HepG2 (cell line): Measurements from ENCODE around the gene NUCB1. TPM values are rescaled to one million over a fixed set of nuclear protein-coding genes. Genes with fewer than 3 reads are reported as not detected.

Source experiments
- FIP1L1 ChIP-seq: fragments of 200-400 bp; formaldehyde crosslinking; IDR thresholded peaks from 2 replicates; pipeline ENCODE4 v1.6.1; 2018; ENCODE audit warnings: low read depth, mild to moderate bottlenecking, low read length, moderate library complexity, borderline replicate concordance; ENCODE audit not compliant: insufficient read depth
- FUBP1 ChIP-seq: sonication (generic); formaldehyde crosslinking; IDR thresholded peaks from 2 replicates; pipeline ENCODE4 v1.5.1; 2020; ENCODE audit warnings: missing genetic modification reagents, mild to moderate bottlenecking, borderline replicate concordance
- HNF4G ChIP-seq, 2 experiments: sonication (generic) in 1 of 2; formaldehyde crosslinking in 1 of 2; IDR thresholded peaks; 2 replicates each; pipeline versions ENCODE4 v1.4.0 to v1.6.1; 2011 to 2020; ENCODE audit warnings: borderline replicate concordance in 2 of 2, low read depth in 2 of 2, mild to moderate bottlenecking in 2 of 2, low read length in 1 of 2, missing genetic modification reagents in 1 of 2, moderate library complexity in 1 of 2
- KMT2A ChIP-seq: sonication (generic); formaldehyde crosslinking; IDR thresholded peaks from 2 replicates; pipeline ENCODE4 v1.4.0; 2020; ENCODE audit warnings: missing genetic modification reagents
- MTF2 ChIP-seq: sonication (generic); formaldehyde crosslinking; IDR thresholded peaks from 2 replicates; pipeline ENCODE4 v1.5.0; 2020; ENCODE audit warnings: missing genetic modification reagents, borderline replicate concordance
- NR2F6 ChIP-seq, 2 experiments: IDR thresholded peaks; 2 replicates each; pipeline ENCODE4 v1.6.1; 2016; ENCODE audit warnings: antibody characterized with exemption in 1 of 2, mild to moderate bottlenecking in 1 of 2
- POLR2AphosphoS5 ChIP-seq: IDR thresholded peaks from 2 replicates; pipeline ENCODE4 v1.6.1; 2012; ENCODE audit warnings: low read depth, low read length
- SAFB2 ChIP-seq: sonication (generic); formaldehyde crosslinking; IDR thresholded peaks from 2 replicates; pipeline ENCODE4 v1.5.1; 2020; ENCODE audit warnings: missing genetic modification reagents, low read depth, mild to moderate bottlenecking, borderline replicate concordance
- SATB2 ChIP-seq: sonication (generic); formaldehyde crosslinking; IDR thresholded peaks from 2 replicates; pipeline ENCODE4 v1.5.0; 2020; ENCODE audit warnings: missing genetic modification reagents
- TBL1XR1 ChIP-seq: fragments of 150-350 bp; IDR thresholded peaks from 2 replicates; pipeline ENCODE4 v1.6.1; 2014; ENCODE audit warnings: borderline replicate concordance, low read length; ENCODE audit not compliant: partially characterized antibody
- TIGD3 ChIP-seq: sonication (generic); formaldehyde crosslinking; IDR thresholded peaks from 2 replicates; pipeline ENCODE4 v1.5.1; 2020; ENCODE audit warnings: mild to moderate bottlenecking, missing genetic modification reagents, borderline replicate concordance
- ZNF777 ChIP-seq: sonication (generic); formaldehyde crosslinking; IDR thresholded peaks from 2 replicates; pipeline ENCODE4 v1.4.0; 2020; ENCODE audit warnings: missing genetic modification reagents
- ZNF782 ChIP-seq: sonication (generic); formaldehyde crosslinking; IDR thresholded peaks from 2 replicates; pipeline ENCODE4 v1.4.0; 2020; ENCODE audit warnings: missing genetic modification reagents, mild to moderate bottlenecking, borderline replicate concordance
- polyA plus RNA-seq, 8 experiments: library from polyadenylated mRNA; depleted of rRNA in 3 of 8; stranded (reverse) in 7 of 8; unstranded in 1 of 8; fragments of >200 nt; fragmentation: Illumina TruSeq in 4 of 8; extraction: Trizol in 4 of 8; gene quantifications; 2 replicates each; pipeline versions ENCODE4 v1.2.1 to v1.2.3, GENCODE V29; 2011 to 2016; ENCODE audit warnings: low read depth in 4 of 8, missing spikeins in 1 of 8, mixed read lengths in 1 of 8; ENCODE audit not compliant: insufficient read depth in 1 of 8
- total RNA-seq, 5 experiments: library from RNA; depleted of rRNA; stranded (reverse); fragments of >200 nt; fragmentation: Illumina TruSeq; extraction: Trizol; gene quantifications; 2 replicates each; pipeline ENCODE4 v1.2.3, GENCODE V29; 2016; ENCODE audit warnings: low read depth in 1 of 5
- TF ChIP-seq, protein P1 (sequence below): sonication (generic); formaldehyde crosslinking; IDR thresholded peaks from 2 replicates; pipeline ENCODE4 v1.4.0; 2020; ENCODE audit warnings: missing genetic modification reagents

NUCB1 gene
- total and polyA plus RNA-seq, 2 of the 13 experiments (the other 11 are each of a cell fraction or from before 2014, with no cell fraction given), result 82.3 to 106 TPM

- TF ChIP-seq SAFB2 (CRISPR knock-in tag) (no peak), HNF4G (IDR thresholded peaks at IDR 0.05; ENCODE audit: borderline replicate concordance, low read depth, low read length) (peak; percentile 11; the same call in 1 of the 2 replicates), HNF4G (CRISPR knock-in tag; IDR thresholded peaks at IDR 0.05; ENCODE audit: borderline replicate concordance, low read depth) (no peak), KMT2A (no peak), FUBP1 (CRISPR knock-in tag) (no peak), FIP1L1 (no peak), NR2F6 (IDR thresholded peaks at IDR 0.05) (peak; percentile 96), NR2F6 (CRISPR knock-in tag; IDR thresholded peaks at IDR 0.05) (peak; percentile 84; the same call in 1 of the 2 replicates), SATB2 (CRISPR knock-in tag) (no peak), POLR2AphosphoS5 (no peak), TIGD3 (CRISPR knock-in tag) (no peak), MTF2 (no peak), TBL1XR1 (peak; percentile 27), ZNF777 (no peak), ZNF782 (CRISPR knock-in tag) (no peak)
- TF ChIP-seq, protein P1, sequence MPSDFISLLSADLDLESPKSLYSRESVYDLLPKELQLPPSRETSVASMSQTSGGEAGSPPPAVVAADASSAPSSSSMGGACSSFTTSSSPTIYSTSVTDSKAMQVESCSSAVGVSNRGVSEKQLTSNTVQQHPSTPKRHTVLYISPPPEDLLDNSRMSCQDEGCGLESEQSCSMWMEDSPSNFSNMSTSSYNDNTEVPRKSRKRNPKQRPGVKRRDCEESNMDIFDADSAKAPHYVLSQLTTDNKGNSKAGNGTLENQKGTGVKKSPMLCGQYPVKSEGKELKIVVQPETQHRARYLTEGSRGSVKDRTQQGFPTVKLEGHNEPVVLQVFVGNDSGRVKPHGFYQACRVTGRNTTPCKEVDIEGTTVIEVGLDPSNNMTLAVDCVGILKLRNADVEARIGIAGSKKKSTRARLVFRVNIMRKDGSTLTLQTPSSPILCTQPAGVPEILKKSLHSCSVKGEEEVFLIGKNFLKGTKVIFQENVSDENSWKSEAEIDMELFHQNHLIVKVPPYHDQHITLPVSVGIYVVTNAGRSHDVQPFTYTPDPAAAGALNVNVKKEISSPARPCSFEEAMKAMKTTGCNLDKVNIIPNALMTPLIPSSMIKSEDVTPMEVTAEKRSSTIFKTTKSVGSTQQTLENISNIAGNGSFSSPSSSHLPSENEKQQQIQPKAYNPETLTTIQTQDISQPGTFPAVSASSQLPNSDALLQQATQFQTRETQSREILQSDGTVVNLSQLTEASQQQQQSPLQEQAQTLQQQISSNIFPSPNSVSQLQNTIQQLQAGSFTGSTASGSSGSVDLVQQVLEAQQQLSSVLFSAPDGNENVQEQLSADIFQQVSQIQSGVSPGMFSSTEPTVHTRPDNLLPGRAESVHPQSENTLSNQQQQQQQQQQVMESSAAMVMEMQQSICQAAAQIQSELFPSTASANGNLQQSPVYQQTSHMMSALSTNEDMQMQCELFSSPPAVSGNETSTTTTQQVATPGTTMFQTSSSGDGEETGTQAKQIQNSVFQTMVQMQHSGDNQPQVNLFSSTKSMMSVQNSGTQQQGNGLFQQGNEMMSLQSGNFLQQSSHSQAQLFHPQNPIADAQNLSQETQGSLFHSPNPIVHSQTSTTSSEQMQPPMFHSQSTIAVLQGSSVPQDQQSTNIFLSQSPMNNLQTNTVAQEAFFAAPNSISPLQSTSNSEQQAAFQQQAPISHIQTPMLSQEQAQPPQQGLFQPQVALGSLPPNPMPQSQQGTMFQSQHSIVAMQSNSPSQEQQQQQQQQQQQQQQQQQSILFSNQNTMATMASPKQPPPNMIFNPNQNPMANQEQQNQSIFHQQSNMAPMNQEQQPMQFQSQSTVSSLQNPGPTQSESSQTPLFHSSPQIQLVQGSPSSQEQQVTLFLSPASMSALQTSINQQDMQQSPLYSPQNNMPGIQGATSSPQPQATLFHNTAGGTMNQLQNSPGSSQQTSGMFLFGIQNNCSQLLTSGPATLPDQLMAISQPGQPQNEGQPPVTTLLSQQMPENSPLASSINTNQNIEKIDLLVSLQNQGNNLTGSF (CRISPR knock-in tag), result no peak
These were observed 61.0 kb downstream of the NUCB1 start (continued) for GRCh38 chr19:48961051-48961649.
